GM18867 (cell line): ENCODE measurements around the gene CRYBG3.
"Not testable (repeated sequence)": the region's sequence is repeated elsewhere in the genome, so short reads cannot be mapped to it uniquely, and the experiment has no call there.

Experiments
- ATAC-seq: cut with Tn5 transposase; IDR thresholded peaks from one replicate; pipeline ENCODE4 v1.9.1; 2021; ENCODE audit warnings: mild to moderate bottlenecking, moderate library complexity; ENCODE audit not compliant: unreplicated experiment

The CRYBG3 gene

DNA sequence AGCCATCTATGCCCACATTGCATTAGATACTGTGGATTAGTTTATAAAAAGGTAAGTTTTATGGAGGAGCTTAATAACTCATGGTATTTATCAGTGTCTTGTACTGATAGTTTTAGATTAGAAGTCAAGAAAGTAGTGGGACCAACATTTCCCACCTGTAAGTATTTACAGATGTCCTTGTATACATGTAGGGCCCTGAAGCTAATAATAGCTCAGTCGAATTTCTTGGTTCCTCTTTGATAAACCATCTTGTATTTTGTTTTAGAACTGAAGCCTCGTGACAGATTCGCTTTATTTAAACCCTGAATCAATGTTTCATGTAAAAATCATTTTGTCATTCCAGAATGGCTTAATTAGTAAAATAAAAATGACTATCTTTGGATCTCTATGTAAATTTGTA, 73.4 kb downstream of the CRYBG3 start:
- ATAC-seq: peak; percentile 81

DNA sequence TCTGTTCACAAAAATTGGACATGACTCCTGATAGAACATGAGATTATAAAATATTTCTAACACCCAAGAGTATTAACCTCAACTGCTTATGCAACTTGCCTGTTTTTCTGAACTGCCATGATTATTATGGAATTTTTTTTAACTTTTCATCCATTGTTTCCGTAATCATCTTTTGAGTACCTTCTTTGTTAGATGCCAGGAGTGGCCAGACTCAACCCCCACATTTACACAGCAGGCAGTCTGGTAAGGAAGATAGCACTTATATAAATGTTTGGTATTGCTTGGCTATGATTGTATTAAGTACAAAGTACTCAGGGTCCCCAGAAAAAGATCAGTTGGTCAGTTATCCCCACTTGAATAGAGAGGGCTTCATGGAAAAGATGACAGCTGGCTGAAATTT, 74.3 kb downstream of the CRYBG3 start:
- no peak for ATAC-seq

- no peak for ATAC-seq
These were observed 74.7 kb downstream of the CRYBG3 start for GRCh38 chr3:97896547-97896946.

DNA sequence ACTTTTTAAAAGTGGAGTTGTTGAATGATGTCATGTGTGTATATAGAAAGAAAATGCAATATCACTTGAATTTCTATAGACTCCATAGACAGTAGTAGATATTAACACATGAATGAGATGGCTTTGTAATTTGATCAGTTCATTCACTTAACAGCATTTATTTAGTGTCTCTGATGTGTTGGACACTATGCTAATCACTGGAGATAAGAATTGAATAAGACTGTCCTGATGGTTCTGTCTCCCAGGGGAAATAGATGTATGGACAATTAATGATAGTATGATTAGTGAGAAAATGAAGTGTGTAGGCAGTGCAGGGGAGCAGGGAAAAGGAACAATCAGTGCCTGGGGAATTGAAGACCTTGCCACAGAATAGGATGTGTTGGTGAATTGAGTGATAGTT, 77.5 kb downstream of the CRYBG3 start:
- no peak for ATAC-seq

- ATAC-seq: no peak
These were observed 79.8 kb downstream of the CRYBG3 start for GRCh38 chr3:97901313-97902248.

DNA sequence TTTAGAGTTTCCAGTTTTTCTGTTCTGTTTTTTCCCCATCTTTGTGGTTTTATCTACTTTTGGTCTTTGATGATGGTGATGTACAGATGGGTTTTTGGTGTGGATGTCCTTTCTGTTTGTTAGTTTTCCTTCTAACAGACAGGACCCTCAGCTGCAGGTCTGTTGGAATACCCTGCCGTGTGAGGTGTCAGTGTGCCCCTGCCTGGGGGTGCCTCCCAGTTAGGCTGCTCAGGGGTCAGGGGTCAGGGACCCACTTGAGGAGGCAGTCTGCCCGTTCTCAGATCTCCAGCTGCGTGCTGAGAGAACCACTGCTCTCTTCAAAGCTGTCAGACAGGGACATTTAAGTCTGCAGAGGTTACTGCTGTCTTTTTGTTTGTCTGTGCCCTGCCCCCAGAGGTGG, 88.0 kb downstream of the CRYBG3 start:
- ATAC-seq: not testable (repeated sequence)

- not testable (repeated sequence) for ATAC-seq
These were observed 88.5 kb downstream of the CRYBG3 start for GRCh38 chr3:97910236-97910831.

DNA sequence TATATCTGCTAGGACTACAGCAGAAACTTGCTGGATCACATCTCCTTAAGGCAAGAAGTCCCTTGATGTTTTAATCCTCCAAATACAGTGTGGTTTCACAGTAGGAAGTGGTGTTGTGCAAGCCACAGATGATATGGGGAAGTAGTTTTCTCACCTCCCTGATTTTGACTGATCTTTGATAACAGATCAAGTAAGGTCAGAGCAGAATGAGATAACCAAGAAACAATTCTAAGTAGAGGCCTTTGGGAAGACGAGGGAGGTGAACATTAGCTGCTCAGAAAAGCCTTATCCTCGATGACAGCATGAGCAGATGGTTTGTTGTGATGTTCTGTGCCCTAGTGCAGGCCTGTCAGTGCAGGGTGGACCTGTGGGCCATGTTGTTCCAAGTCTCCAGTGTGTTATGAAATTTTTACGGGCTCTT, 89.1 kb downstream of the CRYBG3 start:
- peak; percentile 47 for ATAC-seq

GRCh38 chr3:97911459-97911858, 89.6 kb downstream of the CRYBG3 start:
- ATAC-seq: no peak

DNA sequence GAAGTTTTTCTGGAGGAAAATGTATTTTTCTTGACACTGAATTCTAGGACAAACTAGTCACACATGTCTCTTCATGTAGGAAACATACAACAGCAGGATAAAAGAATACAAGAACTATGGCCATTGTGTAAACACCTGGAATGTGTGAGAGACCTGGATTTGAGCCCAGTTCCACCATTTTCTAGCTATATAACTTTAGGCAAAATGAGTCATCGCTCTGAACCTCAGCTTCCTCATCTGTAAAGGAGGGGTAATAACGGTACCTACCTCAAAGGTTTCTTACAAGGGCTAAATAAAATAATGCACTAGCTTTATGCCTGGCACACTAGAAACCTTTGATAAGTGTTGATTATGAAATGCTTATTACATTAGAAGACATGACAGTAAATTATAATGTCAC, 92.6 kb downstream of the CRYBG3 start:
- ATAC-seq: no peak

GRCh38 chr3:97916576-97916975, 94.8 kb downstream of the CRYBG3 start:
- ATAC-seq: no peak

DNA sequence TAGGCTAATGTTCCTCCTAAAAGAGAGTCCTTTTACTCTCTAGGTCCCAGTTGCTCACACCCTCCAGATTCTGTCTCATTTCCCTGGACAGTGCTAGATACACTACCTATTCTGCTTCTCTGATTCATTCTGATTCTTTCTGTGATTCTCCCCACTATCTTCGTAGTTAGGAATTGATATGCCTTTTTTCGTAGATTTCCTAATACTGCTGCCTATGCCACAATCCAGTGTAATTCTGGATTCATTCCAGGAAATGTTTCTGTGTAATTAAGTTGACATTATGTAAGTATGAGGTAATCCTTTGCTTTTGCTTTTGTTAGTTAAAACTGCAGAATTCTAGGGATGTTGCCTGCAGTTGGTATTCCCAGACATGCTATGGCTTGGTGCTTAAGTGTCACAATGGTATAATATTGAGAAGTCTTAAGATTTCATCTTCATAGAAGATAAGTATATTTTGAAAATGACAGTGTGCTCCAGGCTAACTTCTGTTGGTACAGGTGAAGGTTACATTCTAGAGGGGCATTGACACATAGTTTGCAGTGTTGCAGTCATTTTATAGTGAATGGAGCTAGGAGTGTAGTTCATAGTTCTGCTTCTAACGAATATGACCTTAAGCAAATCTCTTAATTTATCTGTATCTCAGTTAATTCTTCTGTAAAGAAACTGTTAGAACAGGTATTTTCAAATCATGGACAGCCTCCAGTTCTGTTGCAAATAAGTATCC, 96.2 kb downstream of the CRYBG3 start:
- ATAC-seq: no peak

- ATAC-seq: no peak
These were observed 105.9 kb downstream of the CRYBG3 start for GRCh38 chr3:97927704-97928103.

- ATAC-seq: no peak
These were observed 107.2 kb downstream of the CRYBG3 start for GRCh38 chr3:97928986-97929385.

- no peak for ATAC-seq
These were observed 108.2 kb downstream of the CRYBG3 start for GRCh38 chr3:97930018-97930417.

DNA sequence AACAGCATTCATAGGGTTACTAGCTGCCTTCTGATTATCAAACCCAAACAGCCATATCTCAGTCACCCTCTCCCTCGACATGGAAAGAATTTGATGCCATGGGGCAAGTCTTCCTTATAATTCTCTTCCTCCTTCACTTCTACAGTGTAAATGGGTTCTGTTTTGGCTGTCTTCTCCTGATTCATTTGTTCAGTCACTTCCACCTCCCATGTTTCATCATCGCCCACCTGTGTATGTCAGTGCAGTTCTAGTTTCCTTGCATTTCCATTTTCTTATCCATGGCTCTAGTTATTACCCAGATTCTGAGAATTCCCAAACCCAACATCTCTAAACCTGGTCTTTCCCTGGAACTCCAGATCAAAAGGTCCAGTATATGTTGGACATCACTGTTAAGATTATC, 109.4 kb downstream of the CRYBG3 start:
- ATAC-seq: no peak

GRCh38 chr3:97932387-97932801, 110.6 kb downstream of the CRYBG3 start:
- ATAC-seq: no peak

DNA sequence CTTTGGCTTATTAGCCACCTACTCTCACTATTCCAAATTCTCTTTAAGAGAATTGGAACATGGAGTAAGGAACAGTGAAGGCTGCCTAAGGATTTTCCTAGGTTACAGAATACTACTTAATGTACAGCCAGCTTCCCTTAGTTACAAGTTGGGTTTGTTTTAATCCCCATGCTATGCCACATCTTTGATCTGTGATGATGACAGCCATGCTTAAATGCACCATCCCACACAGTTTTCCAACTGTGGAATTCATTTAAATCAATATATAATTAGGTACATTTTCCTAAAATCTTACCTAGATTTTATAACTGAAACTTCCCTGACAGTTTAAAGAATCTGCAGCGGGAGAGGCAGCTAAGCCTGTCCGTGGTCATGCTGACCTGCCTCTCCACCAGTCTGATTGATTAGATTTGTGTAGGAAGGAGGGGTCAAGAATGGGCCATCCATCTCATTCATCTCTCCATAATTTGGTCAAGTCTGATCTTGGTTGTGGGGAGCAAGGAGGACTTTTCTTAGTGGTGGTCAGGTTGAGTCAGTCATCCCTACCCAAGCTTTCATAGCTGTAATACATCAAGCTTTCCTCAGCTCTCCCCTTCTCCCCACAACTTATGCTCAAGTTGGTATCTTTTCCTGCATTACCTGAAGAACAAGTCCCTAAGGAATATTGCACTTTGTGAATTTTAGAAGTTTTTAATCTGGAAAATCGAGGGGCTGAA, 113.3 kb downstream of the CRYBG3 start:
- ATAC-seq: no peak

DNA sequence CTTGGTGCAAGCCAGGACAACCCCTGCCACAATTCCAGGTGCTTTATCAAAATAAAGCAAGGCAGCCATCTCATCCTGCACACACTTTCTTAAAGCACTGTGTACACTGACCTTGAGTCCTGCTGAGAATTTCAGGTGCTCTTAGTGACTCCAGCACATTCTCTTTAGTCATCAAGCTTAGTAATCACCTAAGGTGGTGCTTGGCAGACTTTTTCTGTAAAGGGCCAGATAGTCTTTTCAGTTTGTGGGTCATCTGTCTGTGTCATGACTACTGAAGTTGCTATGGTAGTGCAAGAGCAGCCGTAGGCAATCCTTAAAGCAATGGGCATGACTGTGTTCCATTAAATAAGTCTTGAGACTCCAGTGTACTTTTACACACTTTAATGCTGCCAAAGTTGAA, 114.0 kb downstream of the CRYBG3 start:
- ATAC-seq: no peak

- ATAC-seq: no peak
These were observed 115.4 kb downstream of the CRYBG3 start for GRCh38 chr3:97937205-97937604.

DNA sequence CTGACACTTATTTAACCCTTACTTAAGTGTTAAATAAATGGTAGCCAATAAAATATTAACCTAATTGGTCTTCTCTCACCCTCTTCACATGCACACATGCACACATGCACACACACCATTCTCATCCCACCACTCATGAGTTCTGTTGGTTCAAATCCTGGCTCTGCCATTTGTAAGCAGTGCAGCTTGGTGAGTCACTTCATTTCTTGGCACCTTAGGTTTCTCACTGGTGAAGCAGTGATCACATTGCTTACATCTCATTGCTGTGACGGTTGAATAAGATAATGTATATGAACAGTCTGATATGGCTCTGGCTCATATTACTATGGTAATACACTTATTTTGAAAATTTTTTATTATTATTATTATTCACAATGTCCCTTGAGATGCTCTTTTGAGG, 116.6 kb downstream of the CRYBG3 start:
- no peak for ATAC-seq
